Measurements from ENCODE around the gene KANK4.

The KANK4 gene

GRCh38 chr1:62301726-62302390, 17.4 kb downstream of the KANK4 start:
- TF ChIP-seq TAF1 (IDR thresholded peaks at IDR 0.05; ENCODE audit: low read depth): no peak
- TF ChIP-seq TCF12 (IDR thresholded peaks at IDR 0.05; ENCODE audit: low read depth): no peak
- TF ChIP-seq, protein P1, sequence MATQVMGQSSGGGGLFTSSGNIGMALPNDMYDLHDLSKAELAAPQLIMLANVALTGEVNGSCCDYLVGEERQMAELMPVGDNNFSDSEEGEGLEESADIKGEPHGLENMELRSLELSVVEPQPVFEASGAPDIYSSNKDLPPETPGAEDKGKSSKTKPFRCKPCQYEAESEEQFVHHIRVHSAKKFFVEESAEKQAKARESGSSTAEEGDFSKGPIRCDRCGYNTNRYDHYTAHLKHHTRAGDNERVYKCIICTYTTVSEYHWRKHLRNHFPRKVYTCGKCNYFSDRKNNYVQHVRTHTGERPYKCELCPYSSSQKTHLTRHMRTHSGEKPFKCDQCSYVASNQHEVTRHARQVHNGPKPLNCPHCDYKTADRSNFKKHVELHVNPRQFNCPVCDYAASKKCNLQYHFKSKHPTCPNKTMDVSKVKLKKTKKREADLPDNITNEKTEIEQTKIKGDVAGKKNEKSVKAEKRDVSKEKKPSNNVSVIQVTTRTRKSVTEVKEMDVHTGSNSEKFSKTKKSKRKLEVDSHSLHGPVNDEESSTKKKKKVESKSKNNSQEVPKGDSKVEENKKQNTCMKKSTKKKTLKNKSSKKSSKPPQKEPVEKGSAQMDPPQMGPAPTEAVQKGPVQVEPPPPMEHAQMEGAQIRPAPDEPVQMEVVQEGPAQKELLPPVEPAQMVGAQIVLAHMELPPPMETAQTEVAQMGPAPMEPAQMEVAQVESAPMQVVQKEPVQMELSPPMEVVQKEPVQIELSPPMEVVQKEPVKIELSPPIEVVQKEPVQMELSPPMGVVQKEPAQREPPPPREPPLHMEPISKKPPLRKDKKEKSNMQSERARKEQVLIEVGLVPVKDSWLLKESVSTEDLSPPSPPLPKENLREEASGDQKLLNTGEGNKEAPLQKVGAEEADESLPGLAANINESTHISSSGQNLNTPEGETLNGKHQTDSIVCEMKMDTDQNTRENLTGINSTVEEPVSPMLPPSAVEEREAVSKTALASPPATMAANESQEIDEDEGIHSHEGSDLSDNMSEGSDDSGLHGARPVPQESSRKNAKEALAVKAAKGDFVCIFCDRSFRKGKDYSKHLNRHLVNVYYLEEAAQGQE (IDR thresholded peaks at IDR 0.05; ENCODE audit: low read depth): no peak
- TF ChIP-seq NFIC (IDR thresholded peaks at IDR 0.05): no peak
- TF ChIP-seq CEBPB (IDR thresholded peaks at IDR 0.05): no peak
- no peak for TF ChIP-seq ZBTB7A (IDR thresholded peaks at IDR 0.05; ENCODE audit: low read depth)
- no peak for TF ChIP-seq MAX (IDR thresholded peaks at IDR 0.05)
- no peak for TF ChIP-seq YY1 (IDR thresholded peaks at IDR 0.05; ENCODE audit: low read depth)
- TF ChIP-seq EP300 (IDR thresholded peaks at IDR 0.05; ENCODE audit: borderline replicate concordance): no peak
- TF ChIP-seq EGR1 (IDR thresholded peaks at IDR 0.05): no peak
- no peak for TF ChIP-seq CREB1 (IDR thresholded peaks at IDR 0.05; ENCODE audit: low read depth)
- no peak for TF ChIP-seq USF1 (IDR thresholded peaks at IDR 0.05)
- TF ChIP-seq RAD21 (IDR thresholded peaks at IDR 0.05; ENCODE audit: low read depth): no peak

DNA sequence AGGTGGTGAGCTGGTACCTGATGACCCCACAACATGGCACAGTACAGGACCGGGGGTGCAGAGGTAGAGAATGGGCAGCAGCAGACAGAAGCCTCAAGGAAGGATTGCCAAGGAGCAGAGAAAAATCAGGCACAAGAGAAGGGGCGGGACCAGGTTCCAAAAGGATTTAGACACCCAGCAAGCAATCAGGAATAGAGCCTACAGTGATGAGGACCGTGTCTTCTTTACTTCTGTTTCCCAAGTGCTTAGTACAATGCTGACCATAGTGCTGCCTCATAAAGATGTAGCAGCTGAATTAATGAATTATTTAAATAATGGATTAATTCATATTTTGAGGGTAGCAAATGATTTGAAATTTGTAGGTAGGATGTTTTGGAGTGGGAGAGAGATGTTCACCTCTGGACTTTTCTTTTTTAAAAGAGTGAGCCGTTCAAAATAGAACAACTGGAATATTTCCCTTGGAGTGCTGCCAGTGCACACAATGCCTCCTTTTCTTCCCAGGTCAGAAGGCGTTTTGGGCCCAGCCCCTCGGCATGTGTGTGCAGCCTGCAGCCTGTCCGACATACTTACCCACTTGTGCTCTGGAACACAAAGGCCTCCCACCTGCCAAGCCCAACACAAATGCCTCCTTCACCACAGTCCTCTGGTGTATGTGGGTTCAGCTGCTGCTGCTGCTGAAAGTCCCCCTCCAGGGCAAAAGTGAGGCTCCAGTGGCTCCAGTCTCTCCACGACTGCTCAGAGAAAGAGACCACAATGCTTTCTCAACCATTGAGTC, 19.6 kb downstream of the KANK4 start:
- TF ChIP-seq CREB1 (IDR thresholded peaks at IDR 0.05; ENCODE audit: low read depth) (no peak), FOXM1 (IDR thresholded peaks at IDR 0.05; ENCODE audit: borderline replicate concordance, low read depth) (no peak), ZBTB7A (IDR thresholded peaks at IDR 0.05; ENCODE audit: low read depth) (no peak), MAX (IDR thresholded peaks at IDR 0.05) (peak; percentile 45; the same call in 1 of the 2 replicates), TAF1 (IDR thresholded peaks at IDR 0.05; ENCODE audit: low read depth) (no peak), TCF12 (IDR thresholded peaks at IDR 0.05; ENCODE audit: low read depth) (no peak), RAD21 (IDR thresholded peaks at IDR 0.05; ENCODE audit: low read depth) (no peak), NFIC (IDR thresholded peaks at IDR 0.05) (peak; percentile 52), EP300 (IDR thresholded peaks at IDR 0.05; ENCODE audit: borderline replicate concordance) (no peak), TEAD4 (IDR thresholded peaks at IDR 0.05) (no peak)

DNA sequence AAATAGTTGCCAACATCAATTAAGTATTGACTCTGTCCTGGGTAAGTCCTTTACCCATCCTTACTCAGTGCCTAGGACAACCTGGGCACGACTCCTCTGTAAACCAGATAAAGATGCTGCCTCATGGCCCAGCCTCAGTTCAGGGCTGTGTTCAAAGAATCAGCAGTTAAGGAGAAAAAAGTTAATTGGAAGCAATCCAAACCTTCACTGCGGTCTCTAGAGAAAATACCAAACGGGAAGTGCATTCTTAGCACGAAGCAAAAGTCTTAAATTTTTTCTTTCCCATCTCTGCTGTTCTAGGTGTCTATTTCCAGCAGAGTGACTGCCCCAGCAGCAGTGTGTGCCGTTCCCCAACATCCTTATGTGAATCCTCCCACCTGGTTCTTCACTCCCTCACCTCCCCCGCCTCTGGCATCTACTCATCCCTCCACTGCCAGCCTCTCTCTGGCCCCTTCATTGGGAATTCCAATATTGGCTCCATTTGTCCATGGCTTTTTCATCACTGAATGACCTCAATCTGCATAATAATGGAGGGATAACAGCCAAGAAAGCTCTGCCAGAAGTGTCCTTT, 23.2 kb downstream of the KANK4 start:
- TF ChIP-seq USF1 (IDR thresholded peaks at IDR 0.05): no peak
- TF ChIP-seq, protein P1 (IDR thresholded peaks at IDR 0.05; ENCODE audit: low read depth): no peak
- no peak for TF ChIP-seq EP300 (IDR thresholded peaks at IDR 0.05; ENCODE audit: borderline replicate concordance)
- no peak for TF ChIP-seq CEBPB (IDR thresholded peaks at IDR 0.05)
- no peak for TF ChIP-seq RAD21 (IDR thresholded peaks at IDR 0.05; ENCODE audit: low read depth)
- TF ChIP-seq ZBTB7A (IDR thresholded peaks at IDR 0.05; ENCODE audit: low read depth): no peak
- no peak for TF ChIP-seq NFIC (IDR thresholded peaks at IDR 0.05)
- TF ChIP-seq YY1 (IDR thresholded peaks at IDR 0.05; ENCODE audit: low read depth): no peak
- no peak for TF ChIP-seq CREB1 (IDR thresholded peaks at IDR 0.05; ENCODE audit: low read depth)
- no peak for TF ChIP-seq TEAD4 (IDR thresholded peaks at IDR 0.05)
- no peak for TF ChIP-seq MAX (IDR thresholded peaks at IDR 0.05)
- TF ChIP-seq EGR1 (IDR thresholded peaks at IDR 0.05): no peak
- TF ChIP-seq TAF1 (IDR thresholded peaks at IDR 0.05; ENCODE audit: low read depth): no peak

DNA sequence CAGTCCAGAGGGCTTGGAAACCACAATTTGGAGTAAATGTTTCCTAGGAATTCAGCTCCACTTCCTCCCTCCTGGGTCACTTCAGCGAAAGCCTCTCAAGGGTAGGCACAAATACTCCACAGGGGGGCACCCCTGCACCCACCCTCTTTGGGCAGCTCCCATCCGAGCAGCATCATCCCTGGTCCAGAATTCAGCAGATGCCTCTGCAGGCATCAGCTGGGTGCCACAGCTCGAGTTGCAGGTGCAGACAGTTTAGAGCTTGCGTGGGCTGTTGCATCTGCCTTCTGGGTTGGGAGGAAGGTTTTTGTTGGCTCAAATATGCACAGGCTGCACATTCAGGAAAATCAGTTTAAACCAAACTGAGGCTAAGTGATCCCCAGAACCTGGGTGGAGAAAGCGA, 25.0 kb downstream of the KANK4 start:
- TF ChIP-seq RAD21 (IDR thresholded peaks at IDR 0.05; ENCODE audit: low read depth): peak; percentile 37
- TF ChIP-seq USF1 (IDR thresholded peaks at IDR 0.05): no peak

DNA sequence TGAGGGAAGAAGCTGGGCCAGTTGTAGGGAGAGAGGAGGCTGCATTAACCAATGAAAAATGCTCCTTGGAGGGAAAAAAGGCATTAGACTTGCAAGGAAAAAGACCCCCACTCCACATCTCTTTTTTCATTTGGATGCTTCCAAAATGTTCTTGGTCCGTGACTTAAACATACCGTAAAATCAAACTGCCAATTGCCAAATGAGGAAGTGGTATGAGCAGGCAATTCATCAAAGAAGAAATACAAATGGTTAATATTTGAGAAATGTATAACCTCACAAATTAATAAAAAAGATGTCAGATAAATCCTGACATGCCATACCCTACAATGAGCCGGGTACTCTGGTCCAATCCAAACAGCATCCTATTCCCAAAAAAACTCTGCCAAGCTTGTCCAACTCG, 30.6 kb downstream of the KANK4 start:
- TF ChIP-seq TAF1 (IDR thresholded peaks at IDR 0.05; ENCODE audit: low read depth) (no peak), MAX (IDR thresholded peaks at IDR 0.05) (no peak), TCF12 (IDR thresholded peaks at IDR 0.05; ENCODE audit: low read depth) (no peak), RAD21 (IDR thresholded peaks at IDR 0.05; ENCODE audit: low read depth) (no peak), EP300 (IDR thresholded peaks at IDR 0.05; ENCODE audit: borderline replicate concordance) (no peak), EGR1 (IDR thresholded peaks at IDR 0.05) (no peak), USF1 (IDR thresholded peaks at IDR 0.05) (no peak), CREB1 (IDR thresholded peaks at IDR 0.05; ENCODE audit: low read depth) (no peak), ZBTB7A (IDR thresholded peaks at IDR 0.05; ENCODE audit: low read depth) (no peak), YY1 (IDR thresholded peaks at IDR 0.05; ENCODE audit: low read depth) (no peak), NFIC (IDR thresholded peaks at IDR 0.05) (no peak), FOXM1 (IDR thresholded peaks at IDR 0.05; ENCODE audit: borderline replicate concordance, low read depth) (no peak), CEBPB (IDR thresholded peaks at IDR 0.05) (no peak), TEAD4 (IDR thresholded peaks at IDR 0.05) (no peak)
- TF ChIP-seq, protein P1 (IDR thresholded peaks at IDR 0.05; ENCODE audit: low read depth): no peak
